Lung (tissue), 12 donors: Measurements from ENCODE around the gene GPR62. TPM values are rescaled to one million over a fixed set of nuclear protein-coding genes. Genes with fewer than 3 reads are reported as not detected.
A peak's percentile ranks its signal among the peaks of the same experiment; 100 is the strongest.

Experiments
- ATAC-seq: fragments of 200-7000 bp; cut with Tn5 transposase; one replicate; pipeline ENCODE4 v1.9.1; 2020; ENCODE audit warnings: moderate number of reproducible peaks; ENCODE audit not compliant: insufficient read depth, low FRiP score
- DNase-seq, 3 donors: peaks; one replicate each; pipeline ENCODE4 v3.0.0-alpha.2; 2013 to 2017
- H3K27ac ChIP-seq, 2 donors: one replicate each; pipeline ENCODE4 v1.5.1; 2013; ENCODE audit warnings: mild to moderate bottlenecking in 2 of 2, moderate library complexity in 2 of 2, control low read depth in 1 of 2, inconsistent platforms in 1 of 2, low read depth in 1 of 2, low read length in 1 of 2
- H3K27me3 ChIP-seq, 3 donors: one replicate each; pipeline ENCODE4 v1.5.1; 2013; ENCODE audit warnings: low read length in 2 of 3; ENCODE audit not compliant: control insufficient read depth in 3 of 3, insufficient read depth in 3 of 3
- H3K36me3 ChIP-seq, 4 donors: one replicate each; pipeline ENCODE4 v1.5.1; 2013; ENCODE audit warnings: low read length in 4 of 4, mild to moderate bottlenecking in 1 of 4, moderate library complexity in 1 of 4; ENCODE audit not compliant: control insufficient read depth in 4 of 4, insufficient read depth in 4 of 4
- H3K4me1 ChIP-seq, 5 donors: one replicate each; pipeline ENCODE4 v1.5.1; 2013; ENCODE audit warnings: low read length in 5 of 5, mild to moderate bottlenecking in 2 of 5, moderate library complexity in 1 of 5; ENCODE audit not compliant: control insufficient read depth in 5 of 5, insufficient read depth in 5 of 5
- H3K4me3 ChIP-seq: one replicate; pipeline ENCODE4 v1.5.1; 2013; ENCODE audit warnings: mild to moderate bottlenecking, control low read depth, moderate library complexity
- H3K9ac ChIP-seq, 2 donors: one replicate each; pipeline ENCODE4 v1.5.1; 2013; ENCODE audit warnings: low read length in 2 of 2, control low read depth in 1 of 2; ENCODE audit not compliant: insufficient read depth in 1 of 2
- H3K9me3 ChIP-seq, 4 donors: one replicate each; pipeline ENCODE4 v1.5.1; 2013; ENCODE audit warnings: low read length in 3 of 4, mild to moderate bottlenecking in 1 of 4, moderate library complexity in 1 of 4; ENCODE audit not compliant: control insufficient read depth in 4 of 4, insufficient read depth in 3 of 4
- WGBS, 2 donors: extraction: QIAGEN DNeasy Blood & Tissue Kit; methylation state at CpG; one replicate each; pipeline ENCODE4 v1.1.7; 2013; 5-methylcytosine and 5-hydroxymethylcytosine counted together
- polyA plus RNA-seq, 2 donors: library from polyadenylated mRNA; stranded (reverse); fragments of 200-250 nt; gene quantifications; one replicate each; pipeline ENCODE4 v1.2.1, GENCODE V29; 2013
- total RNA-seq, 2 donors: library from RNA; depleted of rRNA in 1 of 2; stranded (reverse); fragments of >200 nt in 1 of 2; gene quantifications; one replicate each; pipeline ENCODE4 v1.2.1, GENCODE V29; 2014 to 2021
- TF ChIP-seq, protein P1 (sequence below): IDR thresholded peaks from 2 replicates; pipeline ENCODE4 v1.5.1; 2012; ENCODE audit warnings: mild to moderate bottlenecking; ENCODE audit errors: control extremely low read depth, extremely low read depth
- donor health status: control.
- donor health status: control.
- donor health status: Bipolar disorder and iron deficiency.
- donor health status: healthy.
- donor health status: DM: yes; HTN: yes; CAD: no.

The GPR62 gene
- total and polyA plus RNA-seq, 4 donors, result 0.05 to 0.15 TPM; not detected in 2

DNA sequence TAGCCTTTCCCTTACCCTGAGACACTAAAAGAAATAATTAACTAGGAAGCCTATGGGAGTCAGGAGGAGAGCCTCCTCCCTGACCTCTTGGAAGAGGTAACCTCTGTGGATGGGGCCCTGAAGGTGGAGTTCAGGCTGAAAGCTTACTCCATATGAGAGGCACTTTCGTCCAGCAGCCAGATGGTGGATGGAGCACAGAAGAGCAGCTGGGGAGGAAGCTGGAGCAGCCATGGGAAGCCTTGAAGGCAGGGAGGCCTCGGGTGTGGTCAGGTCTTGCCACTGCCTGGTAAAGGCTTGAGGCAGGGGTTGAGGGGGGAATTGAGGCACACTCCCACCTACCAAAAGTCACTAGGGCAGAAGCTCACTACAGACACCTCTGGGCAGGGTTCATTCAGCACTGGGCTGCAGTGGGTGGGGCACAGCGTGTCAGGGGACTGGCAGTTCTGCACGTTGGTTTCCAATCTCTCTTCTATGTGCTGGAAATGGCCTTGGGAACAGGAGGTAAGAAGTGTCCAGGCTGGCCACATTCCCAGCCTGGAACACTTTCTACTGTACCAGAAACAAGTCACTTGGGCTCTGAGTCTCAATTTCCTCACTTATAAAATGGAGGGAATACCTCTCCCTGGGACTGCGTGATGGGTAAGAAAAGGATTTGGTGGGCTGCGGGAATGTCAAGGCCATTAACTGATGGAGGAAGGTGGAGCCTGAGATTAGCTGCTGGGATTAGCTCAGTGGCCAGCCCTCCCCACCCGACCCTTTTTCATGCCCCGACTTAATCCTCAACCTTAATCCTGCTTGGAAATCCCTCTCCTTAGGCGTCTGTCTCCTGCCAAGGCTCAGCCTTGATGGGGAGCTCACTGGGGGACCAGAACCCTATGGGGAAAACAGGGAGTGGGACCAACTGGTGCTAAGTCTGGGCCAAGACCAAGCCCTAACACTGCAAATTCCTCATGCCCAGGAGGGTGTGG is 6.7 kb downstream of the GPR62 start:
- ATAC-seq (no peak), DNase-seq (no peak)
- H3K27me3 ChIP-seq, result no peaks in the 10 kb centered on the region
- WGBS, 2 donors, result 76 to 80% methylated on average over 9 of the region's 9 CpGs
- no peaks in the 10 kb centered on the region for H3K9me3 ChIP-seq
- H3K4me1 ChIP-seq, result peaks cover 3 to 27% (median 3%) of the 10 kb centered on the region in 5 donors
- H3K36me3 ChIP-seq, result peaks cover 0 to 13% (median 3%) of the 10 kb centered on the region in 4 donors
- H3K27ac ChIP-seq, result no peak overlapping the region
- H3K9ac ChIP-seq, result no peak overlapping the region
- no peak overlapping the region for H3K4me3 ChIP-seq
- TF ChIP-seq, protein P1, sequence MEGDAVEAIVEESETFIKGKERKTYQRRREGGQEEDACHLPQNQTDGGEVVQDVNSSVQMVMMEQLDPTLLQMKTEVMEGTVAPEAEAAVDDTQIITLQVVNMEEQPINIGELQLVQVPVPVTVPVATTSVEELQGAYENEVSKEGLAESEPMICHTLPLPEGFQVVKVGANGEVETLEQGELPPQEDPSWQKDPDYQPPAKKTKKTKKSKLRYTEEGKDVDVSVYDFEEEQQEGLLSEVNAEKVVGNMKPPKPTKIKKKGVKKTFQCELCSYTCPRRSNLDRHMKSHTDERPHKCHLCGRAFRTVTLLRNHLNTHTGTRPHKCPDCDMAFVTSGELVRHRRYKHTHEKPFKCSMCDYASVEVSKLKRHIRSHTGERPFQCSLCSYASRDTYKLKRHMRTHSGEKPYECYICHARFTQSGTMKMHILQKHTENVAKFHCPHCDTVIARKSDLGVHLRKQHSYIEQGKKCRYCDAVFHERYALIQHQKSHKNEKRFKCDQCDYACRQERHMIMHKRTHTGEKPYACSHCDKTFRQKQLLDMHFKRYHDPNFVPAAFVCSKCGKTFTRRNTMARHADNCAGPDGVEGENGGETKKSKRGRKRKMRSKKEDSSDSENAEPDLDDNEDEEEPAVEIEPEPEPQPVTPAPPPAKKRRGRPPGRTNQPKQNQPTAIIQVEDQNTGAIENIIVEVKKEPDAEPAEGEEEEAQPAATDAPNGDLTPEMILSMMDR, result no peak

DNA sequence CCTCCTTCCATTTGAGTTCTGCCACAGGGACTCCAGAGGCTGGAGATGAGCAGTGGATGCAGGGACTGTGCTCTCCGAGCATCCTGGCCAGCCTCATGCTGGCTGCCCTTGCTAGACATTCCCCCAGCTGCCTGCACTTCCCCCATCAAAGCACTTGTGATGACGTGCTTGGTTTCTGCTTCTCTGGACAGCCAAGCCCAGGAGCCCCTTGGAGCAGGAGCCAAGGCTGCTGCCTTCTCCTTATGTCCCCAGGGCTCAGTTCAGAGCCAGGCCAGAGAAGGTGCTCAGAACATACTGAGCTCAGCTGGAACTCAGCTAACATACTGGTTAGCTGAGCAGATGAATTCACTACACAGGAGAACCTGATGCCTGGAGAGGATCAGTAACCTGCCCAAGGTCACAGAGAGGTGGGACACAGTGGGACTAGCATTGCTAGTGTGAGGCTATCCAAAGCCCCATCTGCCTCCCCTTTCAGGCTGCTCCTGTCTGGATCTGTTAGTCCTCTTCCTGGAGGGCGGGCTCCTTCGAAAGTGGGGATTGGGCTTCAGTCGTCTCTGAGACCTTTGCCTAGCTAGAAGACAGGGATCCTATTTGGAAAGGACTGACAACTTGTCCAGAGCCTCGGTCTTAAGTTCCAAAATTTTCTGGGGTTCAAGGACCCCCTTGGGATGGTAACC is 7.8 kb downstream of the GPR62 start:
- Histone ChIP-seq H3K36me3 (peaks cover 0 to 13% (median 3%) of the 10 kb centered on the region in 4 donors), H3K4me1 (peaks cover 3 to 30% (median 4%) of the 10 kb centered on the region in 5 donors), H3K27me3 (no peaks in the 10 kb centered on the region), H3K27ac (no peak overlapping the region), H3K4me3 (no peak overlapping the region), H3K9me3 (no peaks in the 10 kb centered on the region), H3K9ac (no peak overlapping the region)
- ATAC-seq, result no peak
- TF ChIP-seq, protein P1, result no peak
- peak; percentile 63 to 69 (median 67) for DNase-seq
- WGBS, 2 donors, result 81 to 82% methylated on average over 6 of the region's 6 CpGs

DNA sequence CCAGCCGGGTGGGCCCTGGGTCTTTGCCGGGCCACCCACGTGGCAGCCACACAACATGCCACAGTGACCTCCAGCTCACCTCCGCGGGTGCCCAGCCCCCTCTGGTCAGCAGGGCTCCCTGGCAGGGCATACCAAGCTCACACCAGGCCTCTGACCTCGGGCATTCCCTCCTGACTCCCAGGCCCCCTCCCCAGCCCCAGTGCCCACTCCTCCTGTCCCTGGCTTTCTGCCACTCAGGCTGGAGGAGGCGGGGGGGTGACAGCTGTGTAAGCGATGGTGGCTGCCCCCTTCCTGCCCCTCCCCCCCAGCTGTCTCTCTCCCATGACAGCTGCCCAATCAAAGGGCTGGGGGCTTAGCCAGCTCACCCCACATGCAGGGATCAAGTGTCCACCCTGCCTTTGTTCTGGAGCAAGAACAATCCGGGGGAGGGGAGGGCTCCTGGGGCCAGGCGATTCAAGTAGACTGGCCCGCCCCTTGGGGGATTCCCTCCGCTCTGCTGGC is 8.8 kb downstream of the GPR62 start:
- 73 to 88% methylated on average over 11 to 12 of the region's 12 CpGs for WGBS, 2 donors
- Histone ChIP-seq H3K27me3 (no peaks in the 10 kb centered on the region), H3K4me3 (no peak overlapping the region), H3K9ac (peak overlapping the region in 1 of 2 donors; percentile 25), H3K36me3 (peaks cover 0 to 6% (median 3%) of the 10 kb centered on the region in 4 donors), H3K4me1 (peaks cover 3 to 38% (median 10%) of the 10 kb centered on the region in 5 donors), H3K27ac (no peak overlapping the region), H3K9me3 (no peaks in the 10 kb centered on the region)
- no peak for ATAC-seq
- TF ChIP-seq, protein P1, result no peak
- peak in 1 of 3 donors; percentile 21 for DNase-seq
